Measurements from ENCODE around the gene MRPL22.
"Not testable (repeated sequence)": the region's sequence is repeated elsewhere in the genome, so short reads cannot be mapped to it uniquely, and the experiment has no call there.

MRPL22 gene

DNA sequence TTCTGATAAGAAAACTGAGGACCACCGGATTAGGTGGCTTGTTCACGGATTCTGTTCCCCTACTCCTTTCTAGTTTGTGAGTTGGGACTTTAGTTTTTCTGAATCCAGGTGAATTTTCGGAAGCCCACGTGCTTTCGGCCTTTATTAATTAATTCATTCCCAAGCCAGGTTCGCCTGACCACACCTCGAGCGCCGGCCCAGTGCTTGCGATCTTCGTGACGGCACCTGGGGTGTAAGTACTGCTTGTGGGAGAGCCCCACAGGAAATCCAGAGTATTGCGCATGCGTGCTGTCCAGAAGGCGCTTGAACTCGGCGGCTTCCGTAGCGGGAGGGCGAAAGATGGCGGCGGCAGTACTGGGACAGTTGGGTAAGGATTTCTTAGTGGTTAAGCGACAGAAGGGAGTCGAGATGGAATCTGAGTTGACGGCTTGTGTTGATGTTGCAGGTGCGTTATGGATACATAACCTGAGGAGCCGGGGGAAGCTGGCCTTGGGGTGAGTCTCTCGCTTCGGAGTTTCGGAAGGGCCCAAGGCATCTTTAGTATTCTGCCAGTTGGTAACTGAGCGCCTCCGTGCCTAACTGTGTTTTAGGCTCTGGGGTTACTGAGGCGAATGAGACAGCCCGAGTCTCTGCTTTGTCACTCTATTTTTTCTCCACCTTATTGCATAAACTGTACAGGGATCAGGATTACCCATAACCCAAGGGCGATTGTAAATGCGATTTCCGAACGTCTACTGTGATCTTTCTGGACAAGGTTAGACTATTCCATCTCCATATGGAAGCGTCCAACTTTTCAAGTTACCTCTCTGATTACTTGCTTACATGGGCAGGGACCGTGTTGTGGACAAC is at the start of gene MRPL22:
MRPL22 (plus strand) TSS at position 302 of the 849 bp plus-strand sequence; CDS start at position 340, 38 bp downstream.
- DNase-seq: peak; percentile 97

DNA sequence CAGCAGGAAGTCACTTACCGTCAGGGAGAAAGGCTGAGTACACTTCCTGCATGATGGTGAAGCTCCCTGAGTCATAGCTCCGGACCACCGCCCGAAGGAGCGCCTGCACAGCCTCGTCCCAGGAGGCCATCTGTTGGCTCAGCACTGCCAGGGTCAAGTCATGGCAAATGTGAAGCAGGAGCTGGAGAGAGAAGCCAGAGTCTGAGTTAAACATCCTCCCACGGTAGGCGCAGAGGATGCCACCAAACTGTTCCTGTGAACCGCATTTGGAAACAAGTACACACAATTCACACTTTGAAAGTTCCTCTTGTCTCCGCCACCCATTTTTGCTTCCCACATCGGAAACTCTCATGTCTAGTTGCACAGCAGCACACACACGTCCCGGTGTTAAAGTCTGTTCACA is 48.5 kb upstream of the MRPL22 start:
- no peak for DNase-seq

DNA sequence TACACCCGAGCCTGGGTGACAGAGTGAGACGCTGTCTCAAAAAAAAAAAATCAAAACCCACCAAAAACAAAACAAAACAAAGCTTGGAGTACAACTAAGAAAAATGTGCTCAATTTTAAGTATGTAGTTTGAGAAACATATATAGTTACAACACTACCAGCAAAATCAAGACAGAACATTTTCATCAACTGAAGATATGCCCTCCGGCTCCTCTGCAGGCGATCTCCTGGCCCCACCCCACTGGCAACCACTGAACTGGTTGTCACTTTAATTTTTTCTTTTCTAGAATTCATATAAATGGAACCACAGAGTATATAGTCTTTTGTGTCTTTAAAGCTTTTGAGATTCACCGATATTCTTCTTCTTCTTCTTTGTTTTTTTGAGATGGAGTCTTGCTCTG is 47.5 kb upstream of the MRPL22 start:
- no peak for DNase-seq

DNA sequence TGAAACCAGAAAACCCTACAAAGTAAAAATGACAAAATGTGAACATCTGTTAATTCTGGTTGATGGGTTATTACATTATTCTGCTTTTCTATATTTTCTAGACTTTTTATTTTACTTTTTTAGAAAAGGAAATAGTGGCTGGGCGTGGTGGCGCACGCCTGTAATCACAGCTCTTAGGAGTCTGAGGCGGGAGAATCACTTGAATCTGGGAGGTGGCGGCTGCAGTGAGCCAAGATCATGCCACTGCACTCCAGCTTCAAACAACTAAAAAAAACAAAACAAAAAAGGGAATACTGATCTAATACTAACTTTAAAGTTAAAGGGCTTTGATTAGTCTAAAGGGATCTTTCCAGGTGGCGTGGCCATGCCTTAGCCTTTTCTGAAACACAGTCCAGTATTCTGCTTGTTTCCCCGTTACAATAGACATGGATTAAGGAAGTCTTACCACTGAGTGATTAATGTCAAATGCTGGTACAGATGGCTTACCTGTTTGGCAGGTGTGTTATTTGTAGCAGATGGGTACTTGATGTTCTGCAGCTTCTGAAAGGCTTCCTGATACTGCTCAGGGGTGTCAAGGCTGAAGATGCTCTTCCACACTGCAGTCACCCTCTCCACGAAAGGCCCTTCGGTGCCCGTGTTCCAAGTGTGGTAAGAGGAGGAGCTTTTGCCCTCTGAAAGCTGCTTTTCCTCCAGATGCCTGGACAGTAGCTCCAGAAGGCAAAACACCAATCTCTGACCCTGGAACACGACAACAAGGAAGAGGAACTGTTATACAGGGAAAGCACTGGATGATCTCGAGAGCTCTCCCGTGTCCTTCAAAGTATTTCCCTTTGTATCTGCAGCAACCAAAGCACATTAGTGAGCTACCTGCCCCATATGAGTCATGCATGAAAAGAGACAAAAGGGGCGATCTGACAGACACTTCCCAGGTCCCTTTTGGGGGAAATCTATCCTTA is 45.0 kb upstream of the MRPL22 start:
- DNase-seq: peak; percentile 46

DNA sequence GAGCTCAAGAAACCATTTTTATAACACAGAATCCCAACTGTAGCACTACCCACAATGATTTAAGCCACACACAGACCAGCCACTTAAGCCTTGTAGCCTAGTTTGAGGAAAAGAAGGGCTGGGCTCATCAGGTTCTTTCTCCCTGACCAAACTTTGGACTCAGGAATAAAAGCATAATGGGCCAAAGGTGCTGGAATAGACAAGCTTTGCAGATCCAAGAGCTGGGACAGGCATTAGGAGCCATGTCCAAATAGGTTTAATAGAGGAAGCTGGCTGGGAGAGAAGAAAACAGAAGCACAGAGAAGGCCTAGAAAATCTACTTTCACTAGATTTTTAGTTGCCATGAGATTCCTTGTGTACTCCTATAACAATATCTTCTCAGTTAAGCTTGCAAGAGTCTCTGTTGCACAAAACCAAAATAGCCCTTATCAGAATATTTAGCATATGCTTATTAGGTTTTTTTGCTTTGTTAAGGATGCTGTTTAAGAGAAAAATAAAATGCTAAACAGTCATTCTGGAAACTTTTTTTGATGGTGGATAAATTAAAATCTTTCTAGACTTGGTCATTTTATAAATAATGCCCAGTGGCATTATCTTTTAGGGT is 44.2 kb upstream of the MRPL22 start:
- DNase-seq: no peak

DNA sequence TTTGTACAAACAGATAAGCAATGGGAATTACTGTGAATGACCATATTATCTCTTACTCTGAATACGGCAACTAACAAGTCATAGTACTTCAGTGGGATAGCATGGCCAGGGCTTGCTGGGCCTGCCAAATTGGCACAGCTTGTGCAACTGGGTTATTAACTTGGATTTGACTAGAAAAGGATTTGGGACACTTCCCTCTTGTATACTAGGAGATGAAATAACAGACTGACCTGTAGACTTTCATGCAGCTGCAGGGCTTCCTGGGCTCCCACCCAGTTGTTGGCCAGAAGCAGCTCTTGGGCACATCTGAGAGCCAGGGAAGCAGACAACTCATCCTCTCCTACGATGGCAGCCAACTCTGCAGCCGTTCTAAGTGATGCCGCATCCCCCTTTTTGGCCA is 42.7 kb upstream of the MRPL22 start:
- no peak for DNase-seq

- DNase-seq: no peak
These were observed 41.6 kb upstream of the MRPL22 start for GRCh38 chr5:154899151-154899816.

DNA sequence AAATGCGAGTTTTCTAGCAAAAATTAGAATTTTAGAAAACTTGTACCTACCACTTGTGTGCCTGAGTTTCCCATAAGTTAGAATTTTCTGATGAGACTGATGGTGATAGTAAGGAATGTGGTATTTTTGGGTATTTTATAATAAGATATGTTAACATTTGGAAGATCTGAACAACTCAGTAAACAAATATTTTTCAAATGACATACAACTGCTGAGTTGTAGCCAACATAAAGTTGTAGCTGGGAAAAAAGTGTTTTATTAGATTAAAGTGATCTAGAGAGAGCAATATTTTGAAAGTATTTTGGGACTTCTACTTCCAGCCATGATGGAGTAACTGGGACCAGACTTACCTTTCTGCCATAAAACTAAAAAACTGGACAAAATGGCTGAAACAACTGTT is 40.8 kb upstream of the MRPL22 start:
- no peak for DNase-seq

GRCh38 chr5:154901276-154901675 is 39.6 kb upstream of the MRPL22 start:
- DNase-seq: no peak

DNA sequence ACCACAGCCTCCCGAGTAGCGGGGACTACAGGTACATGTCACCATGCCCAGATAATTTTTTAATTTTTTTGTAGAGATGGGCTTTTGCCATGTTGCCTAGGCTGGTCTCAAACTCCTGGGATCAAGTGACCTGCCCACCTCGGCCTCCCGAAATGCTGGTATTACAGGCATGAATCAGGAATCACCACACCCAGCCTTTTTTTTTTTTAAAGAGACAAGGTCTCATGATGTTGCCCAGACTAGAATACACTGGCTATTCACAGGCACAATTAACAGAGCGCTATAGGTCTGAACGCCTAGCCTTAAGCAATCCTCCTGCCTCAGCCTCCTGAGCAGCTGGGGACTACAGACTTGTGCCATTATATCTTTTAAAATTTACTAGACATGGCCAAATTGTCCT is 39.0 kb upstream of the MRPL22 start:
- DNase-seq: no peak

DNA sequence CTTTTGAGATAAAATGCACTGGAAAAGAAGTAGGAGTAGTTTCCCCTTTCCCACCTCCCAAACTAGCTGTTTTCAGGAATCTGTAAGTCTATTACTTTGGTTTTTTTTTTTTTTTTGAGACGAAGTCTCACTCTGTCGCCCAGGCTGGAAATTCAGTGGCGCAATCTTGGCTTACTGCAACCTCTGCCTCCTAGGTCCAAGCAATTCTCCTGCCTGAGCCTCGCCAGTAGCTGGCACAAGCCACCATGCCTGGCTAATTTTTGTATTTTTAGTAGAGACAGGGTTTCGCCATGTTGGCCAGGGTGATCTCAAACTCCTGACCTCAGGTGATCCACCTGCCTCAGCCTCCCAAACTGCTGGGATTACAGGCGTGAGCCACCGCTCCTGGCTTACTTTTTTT is 35.3 kb upstream of the MRPL22 start:
- not testable (repeated sequence) for DNase-seq

DNA sequence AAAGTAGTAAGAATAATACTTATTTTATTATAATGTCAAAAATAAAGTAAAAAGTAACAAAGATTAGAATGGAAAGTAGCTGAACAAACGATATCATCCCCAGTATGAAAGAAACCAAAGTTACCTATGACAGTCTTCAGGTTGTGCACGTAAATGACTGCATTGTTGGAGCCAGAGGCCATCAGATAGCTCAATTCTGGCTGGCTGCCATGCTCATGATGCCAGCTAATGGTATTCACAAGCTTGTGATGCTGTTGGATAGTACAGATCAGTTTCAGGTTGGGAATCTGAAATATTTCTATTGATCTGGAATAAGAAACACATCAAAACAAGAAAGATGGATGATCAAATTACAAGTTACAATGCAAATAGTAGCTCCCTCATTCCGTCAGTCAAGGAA is 24.0 kb upstream of the MRPL22 start:
- DNase-seq: no peak

GRCh38 chr5:154917757-154918156 is 23.1 kb upstream of the MRPL22 start:
- no peak for DNase-seq

DNA sequence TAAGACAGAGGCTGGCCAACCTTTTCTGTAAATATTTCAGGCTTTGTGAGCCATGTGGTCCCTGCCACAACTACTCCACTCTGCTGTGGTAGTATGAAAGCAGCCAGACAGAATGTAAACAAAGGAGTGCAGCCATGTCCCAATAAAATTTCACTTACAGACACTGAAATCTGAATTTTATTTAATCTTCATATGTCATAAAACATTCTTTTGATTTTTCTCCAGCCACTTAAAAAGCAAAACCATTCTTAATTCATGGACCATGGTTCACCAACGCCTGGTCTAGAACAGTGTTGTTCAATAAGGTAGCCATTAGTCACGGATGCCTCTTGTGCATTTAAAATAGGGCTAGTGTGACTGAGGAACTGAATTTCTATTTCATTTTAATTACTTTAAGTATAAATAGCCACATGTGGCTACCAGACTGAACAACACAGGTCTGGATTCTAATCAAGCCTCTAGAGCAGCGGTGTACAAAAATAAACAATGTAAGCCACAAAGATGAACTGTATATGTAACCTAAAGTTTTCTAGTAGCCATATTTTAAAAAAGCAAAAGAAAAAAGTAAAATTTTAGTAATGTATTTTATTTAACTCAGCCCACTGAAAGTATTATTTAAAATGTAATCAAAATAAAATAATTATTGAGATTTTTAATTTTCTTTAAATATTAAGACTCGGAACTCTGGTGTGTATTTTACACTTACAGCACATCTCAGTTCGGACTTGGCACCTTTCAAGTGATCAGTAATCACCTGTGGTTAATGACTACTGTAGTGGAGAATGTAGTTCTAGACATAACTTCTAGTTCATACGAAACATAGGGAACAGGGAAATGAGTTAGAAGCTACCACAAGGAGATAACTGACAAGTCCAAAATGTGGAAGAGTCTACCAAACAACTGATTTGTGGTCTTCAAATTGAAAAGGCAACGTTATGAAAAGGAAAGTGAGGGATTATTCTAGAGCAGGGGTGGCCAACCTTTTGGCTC is 17.1 kb upstream of the MRPL22 start:
- no peak for DNase-seq

GRCh38 chr5:154933537-154933936 is 7.3 kb upstream of the MRPL22 start:
- DNase-seq: no peak

GRCh38 chr5:154934881-154935280 is 6.0 kb upstream of the MRPL22 start:
- DNase-seq: no peak

GRCh38 chr5:154937186-154937717 is 3.6 kb upstream of the MRPL22 start:
- DNase-seq: peak; percentile 35

DNA sequence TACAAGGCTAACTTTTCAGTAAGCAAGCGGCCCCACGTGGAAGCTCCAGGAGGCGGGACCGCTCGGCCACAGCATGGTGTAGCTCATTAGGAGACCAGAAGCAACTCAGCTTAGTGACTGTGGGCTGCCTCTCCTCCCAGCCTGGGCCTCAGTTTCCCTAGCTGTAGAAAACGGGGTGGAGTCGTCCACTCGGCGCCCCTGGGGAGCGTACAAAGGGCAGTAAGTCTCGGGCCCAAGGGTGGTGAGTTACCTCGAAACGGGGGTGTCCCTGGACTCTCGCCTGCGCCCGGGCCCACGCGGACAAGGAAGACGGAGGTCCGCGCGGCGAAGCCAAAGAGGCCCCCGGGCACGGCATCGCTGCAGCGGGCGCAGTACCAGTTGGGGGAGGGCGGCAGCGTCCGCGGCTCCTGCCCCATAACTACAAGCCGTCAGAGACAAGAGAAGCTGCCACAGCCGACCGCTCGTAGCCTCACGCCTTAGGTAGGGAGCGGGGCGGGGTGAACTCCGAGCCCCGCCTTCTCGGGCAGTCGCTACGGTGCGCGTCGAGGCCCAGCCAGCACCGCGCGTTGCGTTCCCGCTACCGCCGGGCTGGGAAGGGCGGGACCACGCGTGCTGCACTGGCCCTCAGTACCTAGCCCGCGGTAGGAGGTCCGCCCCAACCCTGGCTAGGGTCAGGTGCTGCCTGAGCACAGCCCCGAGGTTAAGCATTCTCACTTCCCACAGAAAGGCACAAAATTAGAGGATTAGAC is 3.0 kb upstream of the MRPL22 start, which contains the start of gene GEMIN5:
GEMIN5 (minus strand) TSS at position 494 of the 749 bp plus-strand sequence; CDS start at position 416, 78 bp downstream.
- DNase-seq: peak; percentile 97

GRCh38 chr5:154939387-154939786 is 1.5 kb upstream of the MRPL22 start:
- not testable (repeated sequence) for DNase-seq

DNA sequence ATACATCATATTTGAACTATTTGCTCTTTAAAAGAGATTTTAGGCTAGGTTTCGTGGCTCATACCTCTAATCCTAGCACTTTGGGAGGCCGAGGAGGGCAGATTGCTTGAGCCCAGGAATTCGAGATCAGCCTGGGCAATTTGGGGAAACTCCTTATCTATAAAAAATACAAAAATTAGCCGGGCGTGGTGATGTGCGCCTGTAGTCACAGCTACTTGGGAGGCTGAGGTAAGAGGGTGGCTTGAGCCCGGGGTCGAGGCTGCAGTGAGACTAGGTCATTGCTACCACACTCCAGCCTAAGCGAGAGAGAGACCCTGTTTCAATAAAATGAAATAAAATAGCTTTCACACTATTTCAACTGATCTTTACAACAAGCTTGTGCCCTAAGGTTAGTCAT is 500 bp upstream of the MRPL22 start:
- DNase-seq: peak; percentile 29
